WTC11 (cell line): ENCODE data around the gene ITCH.

Experiments used
- ATF2 ChIP-seq: sonication (generic); formaldehyde crosslinking; IDR thresholded peaks from 2 replicates; pipeline ENCODE4 v1.8.1; 2022; ENCODE audit warnings: low read depth, missing genetic modification reagents, borderline replicate concordance
- ATF3 ChIP-seq: sonication (generic); formaldehyde crosslinking; conservative IDR thresholded peaks from 2 replicates; pipeline ENCODE4 v1.8.1; 2022; ENCODE audit warnings: mild to moderate bottlenecking, missing genetic modification reagents
- CTCF ChIP-seq: fragments of 200-600 bp; IDR thresholded peaks from 2 replicates; pipeline ENCODE4 v1.8.0; 2022; ENCODE audit warnings: antibody characterized with exemption
- FOXP4 ChIP-seq: sonication (generic); formaldehyde crosslinking; IDR thresholded peaks from 2 replicates; pipeline ENCODE4 v1.8.0; 2022; ENCODE audit warnings: mild to moderate bottlenecking, missing genetic modification reagents
- MAX ChIP-seq: sonication (generic); formaldehyde crosslinking; IDR thresholded peaks from 2 replicates; pipeline ENCODE4 v1.8.0; 2022; ENCODE audit warnings: mild to moderate bottlenecking, missing genetic modification reagents
- RELA ChIP-seq: sonication (generic); formaldehyde crosslinking; IDR thresholded peaks from 2 replicates; pipeline ENCODE4 v1.8.1; 2022; ENCODE audit warnings: missing genetic modification reagents, mild to moderate bottlenecking, borderline replicate concordance
- TCF7 ChIP-seq: sonication (generic); formaldehyde crosslinking; IDR thresholded peaks from 2 replicates; pipeline ENCODE4 v1.8.0; 2022; ENCODE audit warnings: mild to moderate bottlenecking, low read depth, missing genetic modification reagents, moderate library complexity

- TF ChIP-seq CTCF (no peak), RELA (CRISPR knock-in tag) (no peak), MAX (CRISPR knock-in tag) (no peak), ATF2 (no peak), FOXP4 (no peak), TCF7 (CRISPR knock-in tag) (no peak), ATF3 (CRISPR knock-in tag) (no peak)
Measured at GRCh38 chr20:34368547-34368946, 5.5 kb downstream of the ITCH start.
